ENCODE measurements around the gene ERGIC2.
A peak's percentile ranks its signal among the peaks of the same experiment; 100 is the strongest.
"Not testable (repeated sequence)": the region's sequence is repeated elsewhere in the genome, so short reads cannot be mapped to it uniquely, and the experiment has no call there.

ERGIC2 gene, protein sequence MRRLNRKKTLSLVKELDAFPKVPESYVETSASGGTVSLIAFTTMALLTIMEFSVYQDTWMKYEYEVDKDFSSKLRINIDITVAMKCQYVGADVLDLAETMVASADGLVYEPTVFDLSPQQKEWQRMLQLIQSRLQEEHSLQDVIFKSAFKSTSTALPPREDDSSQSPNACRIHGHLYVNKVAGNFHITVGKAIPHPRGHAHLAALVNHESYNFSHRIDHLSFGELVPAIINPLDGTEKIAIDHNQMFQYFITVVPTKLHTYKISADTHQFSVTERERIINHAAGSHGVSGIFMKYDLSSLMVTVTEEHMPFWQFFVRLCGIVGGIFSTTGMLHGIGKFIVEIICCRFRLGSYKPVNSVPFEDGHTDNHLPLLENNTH

GRCh38 chr12:29380536-29381523 is at the start of gene ERGIC2:
TSS of gene ERGIC2 (minus strand) at chr12:29381172. CDS start at chr12:29371633, 9,539 bp downstream.
- DNase-seq (ENCODE audit: low read depth, low spot score), result peak; percentile 76

- DNase-seq (ENCODE audit: low read depth, low spot score), result no peak
Measured at GRCh38 chr12:29430716-29431044, 49.7 kb upstream of the ERGIC2 start.

DNA sequence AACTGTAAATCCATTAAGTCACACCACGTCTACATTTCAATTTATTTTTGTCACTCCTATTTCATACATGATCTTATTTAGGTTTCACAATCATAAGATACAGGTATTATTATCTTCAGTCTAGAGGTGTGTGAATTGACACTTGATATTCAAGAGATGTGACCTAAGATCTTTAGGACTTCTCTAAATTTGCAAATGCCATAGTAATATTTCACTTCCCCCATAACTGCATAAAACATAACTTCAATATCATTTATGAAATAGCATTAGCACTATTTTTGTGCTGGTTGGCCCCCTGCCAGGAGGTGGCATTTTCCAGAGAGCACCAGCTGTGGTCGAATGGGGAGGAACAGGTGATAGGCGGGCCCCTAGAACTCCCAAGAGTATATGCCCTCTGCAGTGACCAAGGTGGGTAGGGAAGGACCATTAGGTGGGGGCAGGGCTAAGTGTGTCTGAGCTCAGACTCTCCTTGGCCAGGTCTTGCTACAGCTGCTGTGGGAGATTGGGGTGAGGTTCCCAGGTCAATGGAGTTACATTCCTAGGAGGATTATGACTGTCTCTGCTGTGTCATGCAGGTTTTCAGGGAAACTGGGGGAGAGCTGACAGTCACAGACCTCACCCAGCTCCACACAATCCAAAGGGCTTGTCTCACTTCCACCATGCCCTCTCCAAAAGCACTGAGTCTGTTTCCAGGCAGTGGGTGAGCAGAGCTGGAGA is 49.2 kb upstream of the ERGIC2 start:
- DNase-seq (ENCODE audit: low read depth, low spot score), result no peak

- DNase-seq (ENCODE audit: low read depth, low spot score), result no peak
Measured at GRCh38 chr12:29428633-29429032, 47.7 kb upstream of the ERGIC2 start.

- DNase-seq (ENCODE audit: low read depth, low spot score), result no peak
Measured at GRCh38 chr12:29427964-29428363, 47.0 kb upstream of the ERGIC2 start.

DNA sequence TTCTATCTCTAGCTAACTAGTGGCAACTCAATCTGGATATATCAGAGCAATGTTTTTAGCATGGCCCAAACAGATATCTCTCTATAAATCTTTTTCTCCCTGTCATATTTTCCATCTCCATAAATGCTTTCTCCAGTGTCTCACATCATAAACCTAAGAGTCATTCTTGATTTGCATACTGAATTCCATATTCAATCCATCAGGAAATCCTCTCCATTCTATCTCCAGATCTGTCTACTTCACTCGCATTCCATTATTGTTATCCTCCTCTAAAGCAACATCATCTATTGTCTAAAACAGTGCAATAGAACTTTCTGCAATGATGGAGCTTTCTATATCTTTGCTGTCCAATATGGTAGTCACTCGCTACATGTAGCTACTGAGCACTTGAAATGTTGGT is 45.5 kb upstream of the ERGIC2 start:
- DNase-seq (ENCODE audit: low read depth, low spot score), result no peak

- no peak for DNase-seq (ENCODE audit: low read depth, low spot score)
Measured at GRCh38 chr12:29425722-29426121, 44.8 kb upstream of the ERGIC2 start.

- DNase-seq (ENCODE audit: low read depth, low spot score), result no peak
Measured at GRCh38 chr12:29416748-29417147, 35.8 kb upstream of the ERGIC2 start.

GRCh38 chr12:29415111-29415510 is 34.1 kb upstream of the ERGIC2 start:
- no peak for DNase-seq (ENCODE audit: low read depth, low spot score)

GRCh38 chr12:29414368-29414767 is 33.4 kb upstream of the ERGIC2 start:
- no peak for DNase-seq (ENCODE audit: low read depth, low spot score)

GRCh38 chr12:29405561-29405960 is 24.6 kb upstream of the ERGIC2 start:
- no peak for DNase-seq (ENCODE audit: low read depth, low spot score)

DNA sequence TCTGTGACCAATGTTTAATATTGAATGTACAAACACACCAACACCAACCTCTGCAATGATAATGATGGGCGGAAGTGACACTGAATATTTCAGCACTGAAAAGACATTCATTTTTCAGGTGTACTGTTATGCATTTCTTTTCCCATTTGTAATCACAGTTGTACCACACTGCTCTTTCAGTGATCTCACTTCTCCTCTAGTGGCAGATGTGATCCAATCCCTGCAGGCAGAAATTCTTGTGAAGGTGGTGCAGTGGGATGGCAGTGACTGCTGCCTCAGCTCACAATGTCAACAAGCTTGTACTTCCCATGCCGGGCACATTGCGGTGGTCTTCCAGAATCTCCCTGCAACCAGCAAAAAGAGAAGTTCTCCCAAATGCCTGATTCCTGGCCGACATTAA is 23.0 kb upstream of the ERGIC2 start:
- no peak for DNase-seq (ENCODE audit: low read depth, low spot score)

GRCh38 chr12:29402437-29402836 is 21.5 kb upstream of the ERGIC2 start:
- DNase-seq (ENCODE audit: low read depth, low spot score), result no peak

DNA sequence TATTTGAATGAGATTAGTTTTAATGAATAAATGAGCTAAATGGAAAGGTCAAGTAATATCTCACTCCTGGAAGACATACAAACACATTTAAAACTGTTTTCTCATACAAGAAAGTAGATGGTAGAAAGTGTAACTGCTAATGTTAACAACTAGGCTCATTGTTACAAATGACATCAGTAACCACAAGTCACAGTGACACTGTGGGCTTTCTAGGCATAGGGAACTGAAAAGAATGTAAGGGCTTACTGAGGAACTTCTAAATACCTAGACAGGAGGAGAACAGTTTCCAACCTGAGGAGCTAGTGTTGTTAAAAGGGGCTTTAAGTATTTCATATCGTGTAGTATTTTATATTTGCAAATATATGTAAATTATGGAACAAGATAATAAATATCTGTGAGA is 17.5 kb upstream of the ERGIC2 start:
- DNase-seq (ENCODE audit: low read depth, low spot score), result no peak

DNA sequence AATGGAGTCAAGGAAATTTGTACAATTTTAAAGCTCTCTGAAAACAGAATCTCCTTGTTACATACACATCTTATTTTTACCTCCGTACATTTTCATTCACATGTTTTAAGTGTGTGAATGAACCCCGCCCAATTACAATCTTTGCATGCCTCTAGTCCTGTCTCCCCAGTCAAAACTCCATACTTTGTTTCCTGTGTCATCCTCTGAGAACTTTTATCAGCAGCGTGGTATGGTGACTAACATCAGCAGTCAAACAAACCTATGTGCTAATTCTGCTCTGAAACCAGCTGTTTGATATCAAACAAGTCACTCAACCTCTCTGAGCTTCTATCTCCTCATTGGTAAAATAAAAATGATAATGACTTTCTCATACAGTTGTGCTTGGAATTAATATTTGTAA is 15.8 kb upstream of the ERGIC2 start:
- DNase-seq (ENCODE audit: low read depth, low spot score), result no peak

DNA sequence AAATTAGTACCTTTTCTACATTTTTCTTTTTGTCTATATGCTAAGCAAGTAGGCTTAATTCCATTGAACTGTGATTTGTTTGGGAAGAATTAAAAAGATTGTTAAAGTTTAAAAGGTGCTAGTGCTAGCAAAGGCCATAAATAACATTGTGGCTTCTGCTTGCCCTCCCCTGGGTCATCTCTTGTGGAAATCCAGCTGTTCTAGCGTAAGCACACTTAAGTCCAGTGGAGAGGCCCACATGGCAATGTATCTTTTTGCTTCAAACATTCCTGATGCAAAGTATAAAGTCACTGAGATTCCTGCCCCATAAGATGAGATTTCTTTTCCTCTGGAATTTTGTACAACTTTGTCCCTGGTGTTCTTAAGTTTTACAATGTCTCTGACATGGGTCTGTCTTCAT is 14.4 kb upstream of the ERGIC2 start:
- DNase-seq (ENCODE audit: low read depth, low spot score), result no peak

- not testable (repeated sequence) for DNase-seq (ENCODE audit: low read depth, low spot score)
Measured at GRCh38 chr12:29390419-29390818, 9.4 kb upstream of the ERGIC2 start.

GRCh38 chr12:29389295-29389919 is 8.4 kb upstream of the ERGIC2 start:
- DNase-seq (ENCODE audit: low read depth, low spot score), result no peak

DNA sequence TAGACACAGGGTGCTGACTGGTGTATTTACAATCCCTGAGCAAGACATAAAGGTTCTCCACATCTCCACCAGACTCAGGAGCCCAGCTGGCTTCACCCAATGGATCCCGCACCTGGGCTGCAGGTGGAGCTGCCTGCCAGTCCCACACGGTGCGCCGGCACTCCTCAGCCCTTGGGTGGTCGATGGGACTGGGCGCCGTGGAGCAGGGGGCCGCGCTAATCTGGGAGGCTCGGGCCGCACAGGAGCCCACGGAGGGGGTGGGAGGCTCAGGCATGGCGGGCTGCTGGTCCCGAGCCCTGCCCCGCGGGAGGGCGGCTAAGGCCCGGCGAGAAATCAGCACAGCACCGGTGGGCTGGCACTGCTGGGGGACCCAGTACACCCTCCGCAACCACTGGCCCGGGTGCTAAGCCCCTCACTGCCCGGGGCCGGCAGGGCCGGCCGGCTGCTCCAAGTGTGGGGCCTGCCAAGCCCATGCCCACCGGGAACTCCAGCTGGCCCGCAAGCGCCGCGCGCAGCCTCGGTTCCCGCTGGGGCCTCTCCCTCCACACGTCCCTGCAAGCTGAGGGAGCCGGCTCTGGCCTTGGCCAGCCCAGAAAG is 5.2 kb upstream of the ERGIC2 start:
- not testable (repeated sequence) for DNase-seq (ENCODE audit: low read depth, low spot score)

GRCh38 chr12:29385194-29385593 is 4.2 kb upstream of the ERGIC2 start:
- DNase-seq (ENCODE audit: low read depth, low spot score), result not testable (repeated sequence)

DNA sequence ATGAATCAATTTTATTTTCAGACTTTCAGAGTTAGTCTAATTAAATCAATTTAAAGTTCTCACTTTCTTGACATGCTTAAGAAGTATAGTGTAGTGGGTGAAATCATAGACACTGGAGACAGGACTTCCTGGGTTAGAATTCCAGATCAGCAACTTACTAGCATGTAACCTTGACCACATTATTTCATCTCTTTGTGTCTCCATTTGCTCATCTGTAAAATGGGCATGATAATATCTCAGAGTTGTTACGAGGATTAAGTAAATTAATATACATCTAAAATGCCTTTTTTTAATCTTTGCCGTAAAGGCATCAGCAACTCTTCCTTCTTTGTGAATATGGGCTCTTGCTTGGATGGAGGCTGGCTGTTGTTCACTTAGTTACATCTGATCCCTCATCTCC is 1.3 kb upstream of the ERGIC2 start:
- no peak for DNase-seq (ENCODE audit: low read depth, low spot score)

Data from activated naive CD8-positive, alpha-beta T cell treated with anti-CD3 and anti-CD28 coated beads, Interleukin-2, amount 50 U/mL, for 16 hours (primary cell).